H9 (cell line): ENCODE measurements around the gene SLC25A12. TPM values are rescaled to one million over a fixed set of nuclear protein-coding genes. Genes with fewer than 3 reads are reported as not detected.
A peak's percentile ranks its signal among the peaks of the same experiment; 100 is the strongest.

Experiments
- DNase-seq: peaks from one replicate; pipeline ENCODE4 v3.0.0-alpha.2; 2017
- H2AFZ ChIP-seq: one replicate; pipeline ENCODE4 v1.6.1; 2013; ENCODE audit warnings: mild to moderate bottlenecking, low read length, control low read depth, moderate library complexity
- H2AK5ac ChIP-seq: 2 replicates; pipeline ENCODE4 v1.6.1; 2013; ENCODE audit warnings: low read length, control low read depth, mixed read lengths; ENCODE audit not compliant: insufficient read length
- H2BK120ac ChIP-seq: one replicate; pipeline ENCODE4 v1.6.1; 2013; ENCODE audit warnings: low read depth, mild to moderate bottlenecking, low read length, control low read depth, inconsistent platforms; ENCODE audit not compliant: poor library complexity, severe bottlenecking
- H2BK12ac ChIP-seq: 2 replicates; pipeline ENCODE4 v1.6.1; 2013; ENCODE audit warnings: low read length, control low read depth, mixed read lengths, low read depth; ENCODE audit not compliant: insufficient read length
- H2BK15ac ChIP-seq: 2 replicates; pipeline ENCODE4 v1.6.1; 2013; ENCODE audit warnings: low read depth, low read length, control low read depth
- H2BK20ac ChIP-seq: one replicate; pipeline ENCODE4 v1.6.1; 2013; ENCODE audit warnings: low read depth, mild to moderate bottlenecking, low read length, control low read depth, inconsistent platforms; ENCODE audit not compliant: poor library complexity, severe bottlenecking
- H2BK5ac ChIP-seq: 2 replicates; pipeline ENCODE4 v1.6.1; 2013; ENCODE audit warnings: low read length, control low read depth, mixed read lengths; ENCODE audit not compliant: insufficient read length
- H3K14ac ChIP-seq: 2 replicates; pipeline ENCODE4 v1.6.1; 2013; ENCODE audit warnings: low read length, control low read depth; ENCODE audit not compliant: insufficient read depth
- H3K18ac ChIP-seq: 2 replicates; pipeline ENCODE4 v1.6.1; 2013; ENCODE audit warnings: low read depth, mild to moderate bottlenecking, mixed read lengths, low read length, control low read depth; ENCODE audit not compliant: insufficient read length
- H3K23ac ChIP-seq: 2 replicates; pipeline ENCODE4 v1.6.1; 2013; ENCODE audit warnings: low read length, control low read depth, mixed read lengths, low read depth; ENCODE audit not compliant: insufficient read length
- H3K23me2 ChIP-seq: 2 replicates; pipeline ENCODE4 v1.6.1; 2013; ENCODE audit warnings: low read depth, mild to moderate bottlenecking, mixed read lengths, low read length, control low read depth; ENCODE audit not compliant: insufficient read length, poor library complexity, severe bottlenecking
- H3K27ac ChIP-seq: 2 replicates; pipeline ENCODE4 v1.5.1; 2013; ENCODE audit warnings: low read length, control low read depth, mixed read lengths, low read depth; ENCODE audit not compliant: insufficient read length
- H3K27me3 ChIP-seq: 2 replicates; pipeline ENCODE4 v1.6.1; 2013; ENCODE audit warnings: low read length, control low read depth, inconsistent platforms; ENCODE audit not compliant: insufficient read depth
- H3K4ac ChIP-seq: 2 replicates; pipeline ENCODE4 v1.6.1; 2013; ENCODE audit warnings: low read depth, mild to moderate bottlenecking, control low read depth, inconsistent platforms, low read length, moderate library complexity
- H3K4me1 ChIP-seq: 2 replicates; pipeline ENCODE4 v1.6.1; 2013; ENCODE audit warnings: low read length, control low read depth, inconsistent platforms; ENCODE audit not compliant: insufficient read depth
- H3K4me2 ChIP-seq: 2 replicates; pipeline ENCODE4 v1.6.1; 2013; ENCODE audit warnings: low read length, control low read depth, mixed read lengths; ENCODE audit not compliant: insufficient read length, insufficient read depth
- H3K56ac ChIP-seq: 2 replicates; pipeline ENCODE4 v1.6.1; 2013; ENCODE audit warnings: low read depth, mild to moderate bottlenecking, mixed read lengths, low read length, control low read depth; ENCODE audit not compliant: insufficient read length
- H3K79me1 ChIP-seq: 2 replicates; pipeline ENCODE4 v1.6.1; 2013; ENCODE audit warnings: low read depth, mild to moderate bottlenecking, moderate library complexity, low read length, control low read depth, inconsistent platforms; ENCODE audit not compliant: insufficient read depth, poor library complexity, severe bottlenecking
- H3K79me2 ChIP-seq: 2 replicates; pipeline ENCODE4 v1.6.1; 2013; ENCODE audit warnings: low read length, control low read depth, inconsistent platforms; ENCODE audit not compliant: insufficient read depth
- H3K9ac ChIP-seq: 2 replicates; pipeline ENCODE4 v1.6.1; 2013; ENCODE audit warnings: low read length, control low read depth, mixed read lengths; ENCODE audit not compliant: insufficient read length; ENCODE audit errors: extremely low read depth
- H3K9me3 ChIP-seq: one replicate; pipeline ENCODE4 v1.6.1; 2013; ENCODE audit warnings: low read depth, low read length, inconsistent platforms; ENCODE audit not compliant: control insufficient read depth
- H3T11ph ChIP-seq: one replicate; pipeline ENCODE4 v1.6.1; 2013; ENCODE audit warnings: mild to moderate bottlenecking, low read length, control low read depth, inconsistent platforms
- H4K20me1 ChIP-seq: one replicate; pipeline ENCODE4 v1.6.1; 2013; ENCODE audit not compliant: control insufficient read depth, insufficient read length, insufficient read depth
- H4K5ac ChIP-seq: 2 replicates; pipeline ENCODE4 v1.6.1; 2013; ENCODE audit warnings: low read depth, mild to moderate bottlenecking, mixed read lengths, low read length, control low read depth; ENCODE audit not compliant: insufficient read length
- H4K8ac ChIP-seq: replicated peaks from 2 replicates; pipeline ENCODE4 v1.6.1; 2013; ENCODE audit warnings: low read length, control low read depth, mixed read lengths, low read depth; ENCODE audit not compliant: insufficient read length
- H4K91ac ChIP-seq: 2 replicates; pipeline ENCODE4 v1.6.1; 2013; ENCODE audit warnings: low read depth, mild to moderate bottlenecking, moderate library complexity, mixed read lengths, low read length, control low read depth; ENCODE audit not compliant: insufficient read length
- H3K27ac Mint-ChIP-seq, 3 experiments: 2 replicates in 2 of 3; 3 replicates in 1 of 3; pipeline ENCODE4 v1.8.0; 2020 to 2021; ENCODE audit warnings: mixed read lengths in 3 of 3, mild to moderate bottlenecking in 1 of 3, moderate library complexity in 1 of 3
- H3K27me3 Mint-ChIP-seq: 2 replicates; pipeline ENCODE4 v1.8.0; 2021; ENCODE audit warnings: low read depth, mild to moderate bottlenecking, moderate library complexity, mixed read lengths
- H3K36me3 Mint-ChIP-seq, 3 experiments: 2 replicates in 2 of 3; 3 replicates in 1 of 3; pipeline ENCODE4 v1.8.0; 2020 to 2021; ENCODE audit warnings: low read depth in 3 of 3, mixed read lengths in 3 of 3; ENCODE audit not compliant: insufficient read depth in 1 of 3
- H3K4me1 Mint-ChIP-seq, 2 experiments: 2 replicates each; pipeline ENCODE4 v1.8.0; 2020; ENCODE audit warnings: mixed read lengths in 2 of 2
- H3K4me3 Mint-ChIP-seq, 2 experiments: 2 replicates in 1 of 2; 3 replicates in 1 of 2; pipeline ENCODE4 v1.8.0; 2020 to 2021; ENCODE audit warnings: mild to moderate bottlenecking in 2 of 2, mixed read lengths in 2 of 2, moderate library complexity in 1 of 2
- H3K9me3 Mint-ChIP-seq, 2 experiments: 2 replicates in 1 of 2; 3 replicates in 1 of 2; pipeline ENCODE4 v1.8.0; 2020; ENCODE audit warnings: mild to moderate bottlenecking in 2 of 2, mixed read lengths in 2 of 2, moderate library complexity in 1 of 2
- WGBS: extraction: QIAGEN DNeasy Blood & Tissue Kit; methylation state at CpG from one replicate; pipeline ENCODE4 v1.1.7; 2013; ENCODE audit warnings: missing lambda C conversion rate, low lambda C conversion rate, mixed read lengths; ENCODE audit not compliant: insufficient read length; ENCODE audit errors: extremely low coverage; 5-methylcytosine and 5-hydroxymethylcytosine counted together
- total RNA-seq: library from RNA; stranded (reverse); gene quantifications from 2 replicates; pipeline ENCODE4 v1.2.1, GENCODE V29; 2021
- TF ChIP-seq, protein P1 (sequence below): fragments of 200-600 bp; sonication (generic); conservative IDR thresholded peaks from 3 replicates; pipeline ENCODE4 v1.8.0; 2021; ENCODE audit warnings: antibody characterized with exemption, mild to moderate bottlenecking

Gene SLC25A12
- total RNA-seq, 1 experiment from 2014 or later = 10.1 TPM

DNA sequence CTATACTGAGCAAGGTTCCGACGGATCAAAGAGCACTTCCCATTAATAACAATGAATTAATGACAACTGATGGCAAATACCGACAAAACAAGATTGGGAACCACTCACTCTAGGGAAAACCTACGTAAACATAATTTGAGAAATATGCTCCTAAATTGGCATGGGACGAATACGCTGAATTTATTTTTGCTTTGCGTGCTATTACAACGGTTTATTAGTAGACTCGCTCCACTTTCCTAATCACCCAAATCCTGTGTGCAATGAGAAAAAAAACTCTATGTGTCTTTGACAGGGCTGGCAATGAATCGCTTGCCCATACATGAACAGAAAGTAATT, 536 bp upstream of the SLC25A12 start:
- Histone ChIP-seq H4K8ac (no peak overlapping the region), H2BK120ac (no peak overlapping the region), H3K4me2 (peak overlapping the region; percentile 58), H2BK15ac (no peak overlapping the region), H2AK5ac (no peak overlapping the region), H3K23me2 (peaks cover 4% of the 10 kb centered on the region), H4K5ac (no peak overlapping the region), H3K79me2 (no peaks in the 10 kb centered on the region), H3K9ac (peak overlapping the region; percentile 26), H2BK12ac (no peak overlapping the region), H3K9me3 (no peaks in the 10 kb centered on the region), H2BK20ac (no peak overlapping the region), H4K20me1 (no peaks in the 10 kb centered on the region), H3K27me3 (no peaks in the 10 kb centered on the region), H2AFZ (peak overlapping the region; percentile 59), H3K23ac (no peak overlapping the region), H3K27ac (no peak overlapping the region), H3K18ac (no peak overlapping the region), H3K79me1 (no peaks in the 10 kb centered on the region), H3K14ac (no peak overlapping the region), H3K4ac (no peak overlapping the region), H3K4me1 (peaks cover 3% of the 10 kb centered on the region; the same call in 1 of the 2 replicates), H3T11ph (no peak overlapping the region), H3K56ac (no peak overlapping the region), H2BK5ac (no peak overlapping the region), H4K91ac (no peak overlapping the region)
- peaks cover 11 to 12% of the 10 kb centered on the region in 2 experiments for H3K9me3 Mint-ChIP-seq
- no peak overlapping the region for H3K27ac Mint-ChIP-seq
- WGBS = no CpG with 5 or more reads among the region's 10 CpGs
- H3K4me1 Mint-ChIP-seq = peaks cover 14 to 15% of the 10 kb centered on the region in 2 experiments
- DNase-seq = no peak
- TF ChIP-seq, protein P1, sequence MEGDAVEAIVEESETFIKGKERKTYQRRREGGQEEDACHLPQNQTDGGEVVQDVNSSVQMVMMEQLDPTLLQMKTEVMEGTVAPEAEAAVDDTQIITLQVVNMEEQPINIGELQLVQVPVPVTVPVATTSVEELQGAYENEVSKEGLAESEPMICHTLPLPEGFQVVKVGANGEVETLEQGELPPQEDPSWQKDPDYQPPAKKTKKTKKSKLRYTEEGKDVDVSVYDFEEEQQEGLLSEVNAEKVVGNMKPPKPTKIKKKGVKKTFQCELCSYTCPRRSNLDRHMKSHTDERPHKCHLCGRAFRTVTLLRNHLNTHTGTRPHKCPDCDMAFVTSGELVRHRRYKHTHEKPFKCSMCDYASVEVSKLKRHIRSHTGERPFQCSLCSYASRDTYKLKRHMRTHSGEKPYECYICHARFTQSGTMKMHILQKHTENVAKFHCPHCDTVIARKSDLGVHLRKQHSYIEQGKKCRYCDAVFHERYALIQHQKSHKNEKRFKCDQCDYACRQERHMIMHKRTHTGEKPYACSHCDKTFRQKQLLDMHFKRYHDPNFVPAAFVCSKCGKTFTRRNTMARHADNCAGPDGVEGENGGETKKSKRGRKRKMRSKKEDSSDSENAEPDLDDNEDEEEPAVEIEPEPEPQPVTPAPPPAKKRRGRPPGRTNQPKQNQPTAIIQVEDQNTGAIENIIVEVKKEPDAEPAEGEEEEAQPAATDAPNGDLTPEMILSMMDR = no peak
- peaks cover 2 to 9% (median 4%) of the 10 kb centered on the region in 3 experiments; a peak in 6 of 7 replicates for H3K36me3 Mint-ChIP-seq
- peaks cover 1% of the 10 kb centered on the region; the same call in 1 of the 2 replicates for H3K27me3 Mint-ChIP-seq
- peak overlapping the region; percentile 95 to 99 for H3K4me3 Mint-ChIP-seq
